Measurements from ENCODE around the gene COA3. TPM values are rescaled to one million over a fixed set of nuclear protein-coding genes. Genes with fewer than 3 reads are reported as not detected.

The COA3 gene
- total RNA-seq, 1 donor from 2014 or later: 89.4 TPM

DNA sequence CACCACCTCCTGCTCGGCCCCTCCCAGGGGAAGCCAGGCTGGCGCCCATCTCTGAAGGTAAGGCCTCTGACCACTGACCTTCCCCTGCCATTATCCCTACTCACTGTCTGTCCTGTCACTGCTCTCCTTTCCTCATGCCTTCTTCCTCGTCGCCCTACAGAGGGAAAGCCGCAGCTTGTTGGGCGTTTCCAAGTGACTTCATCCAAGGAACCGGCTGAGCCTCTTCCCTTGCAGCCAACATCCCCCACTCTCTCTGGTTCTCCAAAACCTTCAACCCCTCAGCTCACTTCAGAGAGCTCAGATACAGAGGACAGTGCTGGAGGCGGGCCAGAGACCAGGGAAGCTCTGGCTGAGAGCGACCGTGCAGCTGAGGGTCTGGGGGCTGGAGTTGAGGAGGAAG lies 3.0 kb downstream of the COA3 start:
- intact Hi-C loops (cut with DNase I): no loop called here
- no peaks in the 10 kb centered on the region for H3K27me3 ChIP-seq
- H3K9me3 ChIP-seq: no peaks in the 10 kb centered on the region
- H3K27ac ChIP-seq: no peak overlapping the region
- H3K36me3 ChIP-seq: peaks cover 0 to 6% of the 10 kb centered on the region in 2 donors
- DNase-seq (ENCODE audit: extremely low spot score in 2 of 2): no peak
- H3K4me1 ChIP-seq: peaks cover 31% of the 10 kb centered on the region
- no peak overlapping the region for H3K4me3 ChIP-seq
- TF ChIP-seq POLR2AphosphoS5 (IDR thresholded peaks at IDR 0.05; ENCODE audit: insufficient read depth in 1 of 2, low read depth in 1 of 2) (no peak), CTCF (IDR thresholded peaks at IDR 0.05) (no peak), POLR2A (IDR thresholded peaks at IDR 0.05) (no peak)

DNA sequence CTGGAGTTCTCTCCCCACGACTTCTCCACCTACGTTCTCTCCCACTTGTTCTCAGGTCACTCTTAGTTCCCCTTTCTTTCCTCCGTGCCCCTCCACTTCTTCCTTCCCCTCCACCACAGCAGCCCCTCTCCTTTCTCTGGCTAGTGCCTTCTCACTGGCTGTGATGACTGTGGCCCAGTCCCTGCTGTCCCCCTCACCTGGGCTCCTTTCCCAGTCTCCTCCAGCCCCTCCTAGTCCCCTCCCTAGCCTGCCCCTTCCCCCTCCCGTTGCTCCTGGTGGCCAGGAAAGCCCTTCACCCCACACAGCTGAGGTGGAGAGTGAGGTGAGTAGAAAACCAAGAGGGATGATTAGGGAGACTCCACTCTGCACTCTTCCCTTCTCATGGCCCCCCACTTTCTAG lies 3.4 kb downstream of the COA3 start:
- Histone ChIP-seq H3K9me3 (no peaks in the 10 kb centered on the region), H3K4me1 (peaks cover 31% of the 10 kb centered on the region), H3K4me3 (no peak overlapping the region), H3K27me3 (no peaks in the 10 kb centered on the region), H3K36me3 (peaks cover 0 to 6% of the 10 kb centered on the region in 2 donors), H3K27ac (no peak overlapping the region)
- TF ChIP-seq POLR2A (IDR thresholded peaks at IDR 0.05): no peak
- TF ChIP-seq CTCF (IDR thresholded peaks at IDR 0.05): no peak
- no peak for TF ChIP-seq POLR2AphosphoS5 (IDR thresholded peaks at IDR 0.05; ENCODE audit: insufficient read depth in 1 of 2, low read depth in 1 of 2)
- intact Hi-C loops (cut with DNase I): no loop called here
- no peak for DNase-seq (ENCODE audit: extremely low spot score in 2 of 2)

- Histone ChIP-seq H3K27ac (no peak overlapping the region), H3K4me1 (peaks cover 20% of the 10 kb centered on the region), H3K27me3 (no peaks in the 10 kb centered on the region), H3K4me3 (no peak overlapping the region), H3K9me3 (no peaks in the 10 kb centered on the region), H3K36me3 (peaks cover 0 to 6% of the 10 kb centered on the region in 2 donors)
- no peak for DNase-seq (ENCODE audit: extremely low spot score in 2 of 2)
- TF ChIP-seq POLR2AphosphoS5 (IDR thresholded peaks at IDR 0.05; ENCODE audit: insufficient read depth in 1 of 2, low read depth in 1 of 2) (no peak), CTCF (IDR thresholded peaks at IDR 0.05) (no peak), POLR2A (IDR thresholded peaks at IDR 0.05) (no peak)
- intact Hi-C loops (cut with DNase I): no loop called here
Observed at GRCh38 chr17:42792545-42792944, 6.0 kb downstream of the COA3 start.

DNA sequence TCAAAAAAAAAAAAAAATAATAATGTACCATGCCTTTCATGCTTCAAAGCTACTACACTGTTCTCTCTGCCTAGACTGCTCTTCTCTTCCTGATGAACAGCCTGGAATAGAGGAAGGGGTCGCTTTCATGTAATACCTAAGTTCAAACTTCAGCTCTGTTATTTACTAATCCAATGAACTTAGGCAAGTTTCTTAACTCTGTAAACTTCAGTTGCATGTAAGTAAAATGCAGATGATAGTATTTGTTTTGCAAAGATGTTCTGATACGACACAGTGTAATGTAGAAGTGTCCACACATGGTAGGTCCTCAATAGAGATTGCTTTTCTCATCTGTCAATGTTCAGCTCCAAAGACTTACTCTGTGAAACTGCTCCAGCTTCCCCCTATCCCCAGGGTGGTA lies 6.6 kb downstream of the COA3 start:
- no peaks in the 10 kb centered on the region for H3K9me3 ChIP-seq
- TF ChIP-seq POLR2A (IDR thresholded peaks at IDR 0.05) (no peak), CTCF (IDR thresholded peaks at IDR 0.05) (no peak), POLR2AphosphoS5 (IDR thresholded peaks at IDR 0.05; ENCODE audit: insufficient read depth in 1 of 2, low read depth in 1 of 2) (no peak)
- DNase-seq (ENCODE audit: extremely low spot score in 2 of 2): no peak
- no peaks in the 10 kb centered on the region for H3K27me3 ChIP-seq
- no peak overlapping the region for H3K27ac ChIP-seq
- no peak overlapping the region for H3K4me3 ChIP-seq
- H3K4me1 ChIP-seq: peaks cover 14% of the 10 kb centered on the region
- H3K36me3 ChIP-seq: peaks cover 0 to 3% of the 10 kb centered on the region in 2 donors
- intact Hi-C loops (cut with DNase I): no loop called here

DNA sequence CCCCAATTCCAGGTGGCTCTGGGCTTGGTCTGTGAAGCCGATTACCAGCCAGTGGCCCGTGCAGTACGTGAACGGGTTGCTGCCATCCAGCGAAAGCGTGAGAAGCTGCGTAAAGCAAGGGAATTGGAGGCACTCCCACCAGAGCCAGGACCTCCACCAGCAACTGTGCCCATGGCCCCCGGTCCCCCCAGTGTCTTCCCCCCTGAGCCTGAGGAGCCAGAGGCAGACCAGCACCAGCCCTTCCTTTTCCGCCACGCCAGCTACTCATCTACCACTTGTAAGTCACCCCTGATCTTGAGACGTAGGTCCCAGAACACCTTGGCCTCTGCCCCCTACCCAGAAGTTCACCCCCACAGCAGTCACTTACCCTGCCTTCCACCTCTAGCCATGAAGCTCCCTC lies 11.2 kb downstream of the COA3 start:
- intact Hi-C loops (cut with DNase I): no loop called here
- Histone ChIP-seq H3K9me3 (no peaks in the 10 kb centered on the region), H3K4me1 (peaks cover under 1% of the 10 kb centered on the region), H3K36me3 (no peaks in the 10 kb centered on the region), H3K4me3 (no peak overlapping the region), H3K27ac (no peak overlapping the region), H3K27me3 (peaks cover 4% of the 10 kb centered on the region)
- TF ChIP-seq POLR2AphosphoS5 (IDR thresholded peaks at IDR 0.05; ENCODE audit: insufficient read depth in 1 of 2, low read depth in 1 of 2) (no peak), POLR2A (IDR thresholded peaks at IDR 0.05) (no peak), CTCF (IDR thresholded peaks at IDR 0.05) (no peak)
- no peak for DNase-seq (ENCODE audit: extremely low spot score in 2 of 2)

All from vagina (tissue), 2 donors.